ENCODE measurements around the gene FJX1.

FJX1 gene

DNA sequence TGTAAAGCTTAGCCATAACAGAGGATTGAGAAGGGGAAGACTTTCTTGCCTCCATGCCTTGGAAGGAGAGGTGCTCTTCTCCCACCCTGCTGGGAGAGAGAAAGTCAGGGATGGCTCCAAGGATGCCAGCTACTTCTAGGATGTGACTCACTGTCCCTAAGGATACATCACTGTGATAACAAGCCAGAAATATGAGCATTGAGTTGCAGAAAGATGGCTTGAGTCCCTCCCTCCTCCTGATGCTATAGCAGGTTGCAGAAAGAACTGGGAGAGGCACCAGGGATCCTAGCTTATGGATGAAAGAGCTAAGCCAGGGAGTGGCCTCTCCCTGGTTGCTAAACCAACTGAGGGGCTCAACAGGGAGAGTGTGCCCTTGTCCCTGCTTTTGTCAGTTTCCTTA is 27.8 kb upstream of the FJX1 start:
- H3K4me3 ChIP-seq (ENCODE audit: severe bottlenecking) = no peak overlapping the region

DNA sequence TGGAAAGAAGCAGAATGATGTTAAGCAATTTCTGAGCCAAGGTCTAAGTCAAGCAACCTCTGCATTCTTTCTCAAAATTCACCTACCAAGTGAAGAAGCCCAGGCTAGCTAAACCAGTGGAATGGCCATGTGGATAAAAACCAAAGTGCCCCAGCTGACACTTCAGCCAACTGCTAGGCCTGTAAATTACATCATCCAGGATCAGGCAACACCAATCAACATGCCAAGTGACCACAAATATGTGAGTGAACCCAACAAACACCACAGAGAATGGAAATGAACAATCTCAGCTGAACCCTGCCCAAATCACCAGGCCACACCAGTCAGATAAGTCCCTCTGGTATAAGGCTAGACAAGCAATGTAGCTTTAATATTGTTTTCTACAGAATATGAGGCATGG is 25.1 kb upstream of the FJX1 start:
- ATAC-seq (ENCODE audit: low read depth) = peak; percentile 84
- no peaks in the 10 kb centered on the region for H3K9me3 ChIP-seq (ENCODE audit: severe bottlenecking)
- TF ChIP-seq, protein P1, sequence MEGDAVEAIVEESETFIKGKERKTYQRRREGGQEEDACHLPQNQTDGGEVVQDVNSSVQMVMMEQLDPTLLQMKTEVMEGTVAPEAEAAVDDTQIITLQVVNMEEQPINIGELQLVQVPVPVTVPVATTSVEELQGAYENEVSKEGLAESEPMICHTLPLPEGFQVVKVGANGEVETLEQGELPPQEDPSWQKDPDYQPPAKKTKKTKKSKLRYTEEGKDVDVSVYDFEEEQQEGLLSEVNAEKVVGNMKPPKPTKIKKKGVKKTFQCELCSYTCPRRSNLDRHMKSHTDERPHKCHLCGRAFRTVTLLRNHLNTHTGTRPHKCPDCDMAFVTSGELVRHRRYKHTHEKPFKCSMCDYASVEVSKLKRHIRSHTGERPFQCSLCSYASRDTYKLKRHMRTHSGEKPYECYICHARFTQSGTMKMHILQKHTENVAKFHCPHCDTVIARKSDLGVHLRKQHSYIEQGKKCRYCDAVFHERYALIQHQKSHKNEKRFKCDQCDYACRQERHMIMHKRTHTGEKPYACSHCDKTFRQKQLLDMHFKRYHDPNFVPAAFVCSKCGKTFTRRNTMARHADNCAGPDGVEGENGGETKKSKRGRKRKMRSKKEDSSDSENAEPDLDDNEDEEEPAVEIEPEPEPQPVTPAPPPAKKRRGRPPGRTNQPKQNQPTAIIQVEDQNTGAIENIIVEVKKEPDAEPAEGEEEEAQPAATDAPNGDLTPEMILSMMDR (IDR thresholded peaks at IDR 0.05; ENCODE audit: poor library complexity, severe bottlenecking) = no peak
- no peak overlapping the region for H3K4me3 ChIP-seq (ENCODE audit: severe bottlenecking)
- no peak for DNase-seq (ENCODE audit: low spot score)
- H3K4me1 ChIP-seq (ENCODE audit: insufficient read depth, poor library complexity, severe bottlenecking) = no peaks in the 10 kb centered on the region
- H3K36me3 ChIP-seq (ENCODE audit: low read depth) = no peaks in the 10 kb centered on the region
- H3K27me3 ChIP-seq (ENCODE audit: insufficient read depth, poor library complexity, severe bottlenecking) = no peaks in the 10 kb centered on the region
- H3K27ac ChIP-seq (ENCODE audit: poor library complexity, severe bottlenecking) = no peak overlapping the region

More for the DNA sequence above, 27.8 kb upstream of the FJX1 start:
- no peak for ATAC-seq (ENCODE audit: low read depth)
- DNase-seq (ENCODE audit: low spot score) = no peak
- Histone ChIP-seq H3K36me3 (ENCODE audit: low read depth) (no peaks in the 10 kb centered on the region), H3K4me1 (ENCODE audit: insufficient read depth, poor library complexity, severe bottlenecking) (no peaks in the 10 kb centered on the region), H3K9me3 (ENCODE audit: severe bottlenecking) (no peaks in the 10 kb centered on the region), H3K27me3 (ENCODE audit: insufficient read depth, poor library complexity, severe bottlenecking) (no peaks in the 10 kb centered on the region), H3K27ac (ENCODE audit: poor library complexity, severe bottlenecking) (no peak overlapping the region)
- TF ChIP-seq, protein P1 (IDR thresholded peaks at IDR 0.05; ENCODE audit: poor library complexity, severe bottlenecking) = no peak

GRCh38 chr11:35594680-35595079 is 23.6 kb upstream of the FJX1 start:
- Histone ChIP-seq H3K27me3 (ENCODE audit: insufficient read depth, poor library complexity, severe bottlenecking) (no peaks in the 10 kb centered on the region), H3K4me1 (ENCODE audit: insufficient read depth, poor library complexity, severe bottlenecking) (no peaks in the 10 kb centered on the region), H3K27ac (ENCODE audit: poor library complexity, severe bottlenecking) (no peak overlapping the region), H3K36me3 (ENCODE audit: low read depth) (no peaks in the 10 kb centered on the region), H3K9me3 (ENCODE audit: severe bottlenecking) (no peaks in the 10 kb centered on the region), H3K4me3 (ENCODE audit: severe bottlenecking) (no peak overlapping the region)
- TF ChIP-seq, protein P1 (IDR thresholded peaks at IDR 0.05; ENCODE audit: poor library complexity, severe bottlenecking) = no peak
- ATAC-seq (ENCODE audit: low read depth) (no peak), DNase-seq (ENCODE audit: low spot score) (no peak)

DNA sequence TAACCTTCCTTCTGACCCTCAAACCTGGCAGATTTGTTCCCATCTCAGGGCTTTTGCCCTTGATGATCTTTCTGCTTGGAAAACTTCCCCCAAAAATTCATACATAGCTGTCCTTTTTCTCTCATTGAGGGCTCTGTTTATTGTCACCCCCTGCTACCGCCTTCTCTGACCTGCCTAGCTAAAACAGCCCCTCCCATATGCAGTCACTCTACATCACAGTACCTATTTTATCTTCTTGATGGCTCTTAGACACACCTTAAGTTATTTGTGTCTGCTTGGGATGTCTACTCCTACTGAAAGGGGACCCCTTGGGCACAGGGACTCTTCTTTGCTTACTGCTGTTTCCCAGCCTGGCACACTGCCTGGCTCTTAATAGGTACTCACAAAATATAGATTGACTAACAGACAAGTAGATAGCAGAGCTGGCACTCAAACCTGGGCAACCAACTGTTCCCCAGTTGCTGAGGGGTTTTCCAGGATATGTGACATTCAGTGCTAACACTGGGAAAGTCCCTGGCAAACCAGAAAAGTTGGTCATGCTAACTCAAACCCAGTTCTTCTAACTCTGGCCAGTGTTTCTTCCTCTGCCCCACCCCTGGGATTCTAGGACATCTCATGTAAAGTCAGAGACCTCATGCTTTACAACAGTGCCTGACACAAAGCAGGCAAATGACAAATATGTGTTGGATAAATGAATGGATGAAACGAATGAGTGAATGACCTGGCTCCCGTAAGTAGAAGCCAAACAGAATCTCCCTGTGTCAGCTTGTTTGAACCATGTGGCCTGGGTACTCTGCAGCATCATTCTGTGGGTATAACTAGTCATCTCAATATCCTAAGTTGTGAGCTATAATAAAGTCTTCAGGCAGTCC is 19.8 kb upstream of the FJX1 start:
- Histone ChIP-seq H3K4me1 (ENCODE audit: insufficient read depth, poor library complexity, severe bottlenecking) (no peaks in the 10 kb centered on the region), H3K4me3 (ENCODE audit: severe bottlenecking) (no peak overlapping the region), H3K36me3 (ENCODE audit: low read depth) (no peaks in the 10 kb centered on the region), H3K9me3 (ENCODE audit: severe bottlenecking) (no peaks in the 10 kb centered on the region), H3K27me3 (ENCODE audit: insufficient read depth, poor library complexity, severe bottlenecking) (no peaks in the 10 kb centered on the region), H3K27ac (ENCODE audit: poor library complexity, severe bottlenecking) (no peak overlapping the region)
- DNase-seq (ENCODE audit: low spot score) (no peak), ATAC-seq (ENCODE audit: low read depth) (peak; percentile 44; the same call in 2 of the 3 replicates)
- TF ChIP-seq, protein P1 (IDR thresholded peaks at IDR 0.05; ENCODE audit: poor library complexity, severe bottlenecking) = no peak

DNA sequence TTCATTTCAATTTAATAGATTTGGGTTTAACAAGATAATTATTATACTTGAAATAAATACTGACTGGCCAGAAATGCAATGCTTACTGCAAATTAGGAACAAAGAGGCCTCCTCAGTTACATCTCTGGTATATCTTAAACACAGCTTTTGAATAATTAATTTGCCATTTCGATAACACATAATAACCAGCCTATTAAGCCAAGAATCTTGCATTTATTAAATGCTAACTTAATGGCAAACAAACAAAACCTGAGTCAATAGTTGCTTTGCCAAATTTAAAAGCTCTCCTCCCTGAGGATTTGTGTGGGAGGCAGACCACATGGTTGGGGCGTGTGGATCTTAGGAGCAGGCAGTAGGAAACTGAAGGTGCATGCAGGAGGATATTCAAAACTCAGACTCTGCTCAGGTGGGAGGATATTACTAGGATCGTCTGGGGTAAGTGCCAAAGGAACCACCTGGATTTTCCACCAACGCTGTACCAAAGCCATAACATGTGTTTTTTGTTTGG is 17.9 kb upstream of the FJX1 start:
- Histone ChIP-seq H3K36me3 (ENCODE audit: low read depth) (no peaks in the 10 kb centered on the region), H3K27me3 (ENCODE audit: insufficient read depth, poor library complexity, severe bottlenecking) (no peaks in the 10 kb centered on the region), H3K27ac (ENCODE audit: poor library complexity, severe bottlenecking) (no peak overlapping the region), H3K4me1 (ENCODE audit: insufficient read depth, poor library complexity, severe bottlenecking) (no peaks in the 10 kb centered on the region), H3K9me3 (ENCODE audit: severe bottlenecking) (no peaks in the 10 kb centered on the region), H3K4me3 (ENCODE audit: severe bottlenecking) (no peak overlapping the region)
- ATAC-seq (ENCODE audit: low read depth) (no peak), DNase-seq (ENCODE audit: low spot score) (no peak)
- TF ChIP-seq, protein P1 (IDR thresholded peaks at IDR 0.05; ENCODE audit: poor library complexity, severe bottlenecking) = no peak

Measured in RWPE2 (cell line).